ENCODE measurements around the gene RNF182.
"Not testable (repeated sequence)": the region's sequence is repeated elsewhere in the genome, so short reads cannot be mapped to it uniquely, and the experiment has no call there.

The RNF182 gene, protein sequence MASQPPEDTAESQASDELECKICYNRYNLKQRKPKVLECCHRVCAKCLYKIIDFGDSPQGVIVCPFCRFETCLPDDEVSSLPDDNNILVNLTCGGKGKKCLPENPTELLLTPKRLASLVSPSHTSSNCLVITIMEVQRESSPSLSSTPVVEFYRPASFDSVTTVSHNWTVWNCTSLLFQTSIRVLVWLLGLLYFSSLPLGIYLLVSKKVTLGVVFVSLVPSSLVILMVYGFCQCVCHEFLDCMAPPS

DNA sequence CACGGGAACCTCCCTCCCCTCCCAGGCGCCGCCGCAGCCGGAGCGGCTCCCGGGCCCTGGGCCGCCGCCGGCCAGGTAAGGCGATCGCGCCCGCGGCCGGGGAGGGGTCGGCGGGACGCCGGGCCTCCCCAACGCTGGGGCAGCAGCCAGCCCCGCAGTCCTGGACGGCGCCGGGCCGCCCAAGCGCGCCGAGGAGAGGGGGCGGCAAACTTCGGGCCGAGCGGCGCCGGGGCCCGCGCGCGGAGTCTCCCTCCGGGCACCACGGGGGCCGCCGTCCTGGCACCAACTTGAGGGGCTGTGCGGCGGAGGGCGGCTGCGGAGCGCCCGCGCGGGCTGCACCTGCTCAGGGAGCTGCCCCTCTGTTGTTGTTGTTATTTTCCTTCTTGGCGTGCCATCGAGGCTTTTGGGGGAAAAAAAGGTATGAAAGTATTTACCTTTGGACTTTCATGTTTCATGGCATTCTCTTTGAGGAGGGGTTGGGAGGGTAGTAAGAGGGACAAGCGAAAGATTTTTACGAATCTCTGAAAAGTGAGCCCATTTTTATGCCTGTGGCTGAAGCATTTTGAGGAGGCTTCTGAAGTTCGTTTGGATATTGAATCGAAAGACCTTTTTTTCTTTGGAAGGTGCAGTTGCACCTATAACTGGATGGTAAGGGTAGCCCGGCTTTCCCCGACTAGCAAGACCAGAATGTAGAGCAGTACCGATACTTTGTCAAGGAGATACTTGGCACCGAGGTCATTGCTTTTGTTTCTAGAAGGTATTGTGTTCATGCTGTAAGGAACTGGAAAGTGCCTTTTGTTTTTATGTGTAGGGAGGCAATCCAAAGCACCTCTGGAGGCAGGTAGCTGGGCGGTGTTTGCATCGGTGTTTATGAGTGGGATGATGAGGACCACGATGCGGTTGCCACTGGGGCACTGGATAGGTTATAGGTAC is at the start of gene RNF182:
TSS of gene RNF182 (plus strand) at position 4 of the 933 bp plus-strand sequence. CDS start 52,168 bp downstream, outside the sequence.
- no peak for DNase-seq

- DNase-seq = no peak
Measured at GRCh38 chr6:13877051-13877450, 47.7 kb upstream of the RNF182 start.

DNA sequence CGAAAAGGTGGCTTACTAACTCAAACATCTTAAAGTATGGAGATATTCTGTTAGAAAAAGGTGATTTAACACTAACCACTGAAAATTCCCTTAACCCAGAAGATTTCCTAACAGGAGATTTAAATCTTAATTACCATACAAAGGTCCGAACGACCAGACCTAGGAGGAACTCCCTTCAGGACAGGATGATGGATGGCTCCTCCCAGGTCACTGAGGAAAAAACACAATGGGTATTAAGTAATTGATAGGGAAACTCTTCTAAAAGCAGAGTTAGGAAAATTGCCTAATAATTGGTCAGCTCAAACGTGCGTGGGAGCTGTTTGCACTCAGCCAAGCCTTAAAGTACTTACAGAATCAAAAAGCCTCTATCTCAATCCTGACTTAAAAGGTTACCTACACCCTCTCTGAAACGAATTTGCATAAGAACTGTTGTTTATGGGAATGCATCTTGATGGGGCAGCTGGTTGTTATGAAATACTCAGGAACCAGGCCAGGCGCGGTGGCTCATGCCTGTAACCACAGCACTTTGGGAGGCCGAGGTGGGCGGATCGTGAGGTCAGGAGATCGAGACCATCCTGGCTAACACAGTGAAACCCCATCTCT is 44.6 kb upstream of the RNF182 start:
- not testable (repeated sequence) for DNase-seq

DNA sequence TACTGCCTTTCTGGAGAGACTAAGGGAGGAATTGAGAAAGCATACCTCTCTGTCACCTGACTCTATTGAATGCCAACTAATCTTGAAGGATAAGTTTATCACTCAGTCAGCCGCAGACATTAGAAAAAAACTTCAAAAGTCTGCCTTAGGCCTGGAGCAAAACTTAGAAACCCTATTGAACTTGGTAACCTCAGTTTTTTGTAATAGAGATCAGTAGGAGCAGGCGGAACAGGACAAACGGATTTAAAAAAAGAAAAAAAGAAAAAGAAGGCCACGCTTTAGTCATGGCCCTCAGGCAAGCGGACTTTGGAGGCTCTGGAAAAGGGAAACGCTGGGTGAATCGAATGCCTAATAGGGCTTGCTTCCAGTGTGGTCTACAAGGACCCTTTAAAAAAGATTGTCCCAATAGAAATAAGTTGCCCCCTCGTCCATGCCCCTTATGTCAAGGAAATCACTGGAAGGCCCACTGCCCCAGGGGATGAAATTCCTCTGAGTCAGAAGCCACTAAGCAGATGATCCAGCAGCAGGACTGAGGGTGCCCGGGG is 43.1 kb upstream of the RNF182 start:
- DNase-seq = no peak

DNA sequence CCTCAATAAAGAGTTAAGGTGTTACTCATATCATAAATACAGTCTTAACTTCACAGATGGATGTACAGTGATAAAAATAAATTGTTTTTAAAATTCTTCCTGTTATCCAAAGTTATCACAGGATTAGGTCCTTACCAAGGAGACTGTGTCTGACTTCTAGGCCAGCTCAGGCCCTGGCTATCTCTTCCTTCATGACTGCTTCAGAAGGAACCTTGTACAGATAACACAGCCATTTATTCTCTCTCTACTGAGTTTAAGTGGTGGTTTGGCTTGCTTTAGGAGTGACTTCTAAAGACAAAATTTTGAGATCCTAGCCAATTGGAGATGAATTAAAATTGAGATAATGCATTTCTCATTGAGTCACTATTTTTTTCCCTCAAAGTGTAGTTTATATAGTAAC is 40.8 kb upstream of the RNF182 start:
- DNase-seq = no peak

DNA sequence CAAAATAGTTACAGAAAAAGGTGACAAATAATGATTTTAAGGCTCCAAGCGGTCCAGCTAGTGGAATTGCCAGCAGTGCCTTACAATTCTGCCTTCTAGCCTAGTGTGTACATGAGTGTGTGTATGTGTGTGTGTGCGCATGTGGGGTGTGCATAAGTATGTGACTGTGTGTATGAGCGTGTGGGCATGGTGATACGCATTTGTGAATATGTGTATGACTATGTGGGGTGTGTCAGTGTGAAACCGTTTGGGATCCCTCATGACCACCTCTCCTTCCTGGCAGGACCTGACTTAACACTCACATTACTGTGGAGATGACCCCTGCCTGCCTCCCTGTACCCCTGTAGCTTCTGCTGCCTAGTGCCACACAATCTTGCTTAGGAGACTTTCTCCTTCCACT is 40.4 kb upstream of the RNF182 start:
- no peak for DNase-seq

- DNase-seq = no peak
Measured at GRCh38 chr6:13885601-13886000, 39.2 kb upstream of the RNF182 start.

DNA sequence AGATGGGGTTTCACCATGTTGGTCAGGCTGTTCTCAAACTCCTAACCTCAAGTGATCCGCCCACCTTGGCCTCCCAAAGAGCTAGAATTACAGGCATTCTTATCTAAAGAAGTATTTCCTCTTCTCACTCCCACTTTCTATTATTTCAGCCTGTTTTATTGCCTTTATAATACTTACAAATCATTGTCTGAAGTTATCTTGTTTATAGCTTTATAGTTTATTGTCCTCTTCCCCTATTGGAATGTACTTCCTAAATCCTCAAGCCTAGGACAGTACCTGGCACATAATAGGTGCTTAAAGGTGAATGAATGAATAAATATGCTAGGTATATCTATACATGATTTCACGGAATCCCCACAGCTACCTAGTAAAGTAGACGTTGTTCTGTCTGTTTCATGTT is 37.8 kb upstream of the RNF182 start:
- DNase-seq = no peak

DNA sequence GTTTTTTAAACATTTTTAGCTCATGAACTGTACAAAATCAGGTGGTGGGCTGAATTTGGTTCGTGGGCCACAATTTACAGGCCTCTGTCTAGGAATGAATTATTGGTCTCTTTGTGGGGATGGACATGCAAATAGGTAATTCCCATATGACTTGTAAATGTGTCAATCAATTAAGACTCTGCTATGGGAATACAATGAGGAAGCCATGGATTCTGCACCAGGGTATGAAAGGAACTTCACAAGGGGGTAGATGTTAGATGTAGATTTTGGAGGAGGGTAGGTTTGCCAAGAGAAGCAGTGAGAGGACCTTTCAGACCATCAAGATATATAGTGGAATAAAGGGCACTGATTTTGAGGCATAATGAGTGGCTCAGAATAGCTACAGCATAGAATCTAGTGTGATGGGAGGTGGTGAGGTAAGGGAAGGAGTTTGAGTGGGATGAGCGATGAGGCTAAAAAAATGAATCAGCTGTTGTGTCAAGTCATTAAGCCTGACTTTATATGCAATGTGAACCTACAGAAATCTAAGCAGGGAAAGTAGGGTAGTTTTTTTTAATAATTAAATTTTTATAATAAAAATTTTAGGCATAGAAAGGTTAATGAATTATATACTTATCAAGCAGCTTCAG is 32.6 kb upstream of the RNF182 start:
- no peak for DNase-seq

- DNase-seq = no peak
Measured at GRCh38 chr6:13902922-13903321, 21.8 kb upstream of the RNF182 start.

DNA sequence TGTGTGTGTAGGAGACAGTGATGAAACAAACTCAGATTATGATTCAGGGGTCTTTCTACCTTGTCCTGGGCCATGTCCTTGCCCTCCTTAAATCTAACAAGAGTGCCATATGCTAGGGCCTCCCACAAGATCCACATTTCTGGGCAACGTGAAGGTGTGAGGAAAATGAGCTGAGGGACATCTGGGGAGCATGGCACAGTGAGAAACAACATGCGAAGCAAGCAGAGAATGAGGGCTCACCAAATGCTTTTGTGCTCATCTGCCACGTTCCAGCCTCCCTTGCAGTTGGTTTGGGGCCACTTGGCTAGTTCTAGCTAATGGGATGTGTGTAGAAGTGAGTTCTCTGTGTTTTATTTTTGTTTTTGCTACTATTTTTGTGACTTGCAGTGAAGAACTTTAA is 21.4 kb upstream of the RNF182 start:
- no peak for DNase-seq

GRCh38 chr6:13907001-13907350 is 17.8 kb upstream of the RNF182 start:
- no peak for DNase-seq

GRCh38 chr6:13907614-13908215 is 17.0 kb upstream of the RNF182 start:
- no peak for DNase-seq

DNA sequence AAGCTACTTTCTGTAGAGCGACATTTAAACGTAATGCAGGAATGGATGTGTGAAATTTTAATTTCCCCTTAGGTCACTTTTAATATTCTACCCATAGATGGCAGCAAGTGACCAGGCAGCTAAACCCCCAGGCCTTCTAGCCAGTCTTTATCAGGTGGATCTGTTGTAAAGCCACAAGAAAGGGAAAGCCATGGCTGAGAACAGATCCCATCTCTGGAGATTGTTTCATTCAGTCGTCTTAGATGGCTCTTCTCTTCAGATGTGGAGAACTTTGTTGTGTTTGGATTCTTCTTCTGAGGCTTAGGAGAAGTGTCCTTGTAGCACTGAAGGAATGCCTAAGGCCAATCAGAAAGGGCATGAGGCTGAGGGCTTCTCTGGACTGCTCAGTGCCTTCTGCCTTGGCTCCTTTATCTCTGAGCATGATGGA is 15.8 kb upstream of the RNF182 start:
- DNase-seq = peak in 22 of 51 donors; percentile 2 to 58 (median 20)

DNA sequence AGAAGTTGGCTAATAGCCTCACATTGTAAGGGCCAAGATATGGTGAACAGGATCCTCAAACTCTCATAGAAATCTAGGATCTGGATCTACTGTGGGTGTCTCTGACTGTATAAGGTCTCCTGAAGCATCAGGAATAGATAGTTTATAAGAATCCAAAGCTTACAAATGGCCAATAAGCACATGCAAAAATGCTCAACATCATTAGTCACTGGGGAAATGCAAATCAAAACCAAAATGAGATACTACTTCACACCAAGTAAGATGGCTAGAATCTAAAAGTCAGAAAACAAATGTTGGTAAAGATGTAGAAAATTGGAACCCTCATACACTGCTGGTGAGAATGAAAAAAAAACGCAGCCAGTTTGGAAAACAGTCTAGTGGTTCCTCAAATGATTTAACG is 14.3 kb upstream of the RNF182 start:
- DNase-seq = no peak

DNA sequence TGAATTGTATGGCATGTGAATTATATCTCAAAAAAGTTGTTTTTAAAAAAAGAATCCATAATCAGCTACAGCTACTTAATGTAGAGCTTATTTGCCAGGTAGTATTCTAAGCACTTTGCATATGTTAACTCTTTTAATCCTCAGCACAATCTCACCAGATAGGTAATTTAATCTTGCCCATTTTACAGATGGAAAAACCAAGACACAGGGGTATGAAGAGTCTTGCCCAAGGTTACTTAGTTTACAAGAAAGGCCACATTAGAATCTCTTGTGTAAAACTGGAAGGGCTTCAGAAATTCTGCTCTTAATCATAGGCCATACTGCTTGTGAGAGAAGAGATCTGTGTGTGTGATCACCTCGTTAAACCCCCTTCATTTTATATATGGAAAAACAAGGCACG is 13.4 kb upstream of the RNF182 start:
- no peak for DNase-seq

GRCh38 chr6:13913226-13914001 is 11.3 kb upstream of the RNF182 start:
- DNase-seq = no peak

DNA sequence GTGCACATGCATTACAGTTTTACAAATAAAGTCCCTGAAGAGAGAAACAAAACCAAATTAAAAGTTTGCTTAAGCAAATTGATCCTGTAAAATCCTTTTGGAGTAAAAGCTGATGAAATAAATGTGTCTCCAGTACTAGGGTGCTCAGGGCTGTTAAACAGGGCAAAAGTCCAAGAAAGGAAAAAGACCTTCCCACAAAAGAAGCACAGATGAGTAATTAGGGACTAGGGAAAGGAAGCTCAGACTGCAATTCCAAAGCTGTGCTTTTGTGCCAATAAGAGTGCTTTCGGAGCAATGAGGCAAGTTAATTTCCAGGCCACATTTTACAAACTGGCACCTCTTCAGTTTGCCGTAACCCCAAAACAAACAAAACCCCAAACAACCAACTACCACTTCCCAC is 10.4 kb upstream of the RNF182 start:
- DNase-seq = peak in 5 of 51 donors; percentile 4 to 33 (median 21)

GRCh38 chr6:13915561-13916229 is 9.1 kb upstream of the RNF182 start:
- peak in 21 of 51 donors; percentile 6 to 65 (median 38) for DNase-seq
